ENCODE results near the gene TMEM170B.

The TMEM170B gene

GRCh38 chr6:11622156-11622555, 84.6 kb downstream of the TMEM170B start:
- TF ChIP-seq GABPA (IDR thresholded peaks at IDR 0.05; ENCODE audit: low read depth) (no peak), SPI1 (IDR thresholded peaks at IDR 0.05; ENCODE audit: borderline replicate concordance, low read depth) (no peak), REST (IDR thresholded peaks at IDR 0.05; ENCODE audit: insufficient replicate concordance, low read depth) (no peak), POLR2AphosphoS5 (IDR thresholded peaks at IDR 0.05; ENCODE audit: low read depth) (no peak)
- TF ChIP-seq, protein P1, sequence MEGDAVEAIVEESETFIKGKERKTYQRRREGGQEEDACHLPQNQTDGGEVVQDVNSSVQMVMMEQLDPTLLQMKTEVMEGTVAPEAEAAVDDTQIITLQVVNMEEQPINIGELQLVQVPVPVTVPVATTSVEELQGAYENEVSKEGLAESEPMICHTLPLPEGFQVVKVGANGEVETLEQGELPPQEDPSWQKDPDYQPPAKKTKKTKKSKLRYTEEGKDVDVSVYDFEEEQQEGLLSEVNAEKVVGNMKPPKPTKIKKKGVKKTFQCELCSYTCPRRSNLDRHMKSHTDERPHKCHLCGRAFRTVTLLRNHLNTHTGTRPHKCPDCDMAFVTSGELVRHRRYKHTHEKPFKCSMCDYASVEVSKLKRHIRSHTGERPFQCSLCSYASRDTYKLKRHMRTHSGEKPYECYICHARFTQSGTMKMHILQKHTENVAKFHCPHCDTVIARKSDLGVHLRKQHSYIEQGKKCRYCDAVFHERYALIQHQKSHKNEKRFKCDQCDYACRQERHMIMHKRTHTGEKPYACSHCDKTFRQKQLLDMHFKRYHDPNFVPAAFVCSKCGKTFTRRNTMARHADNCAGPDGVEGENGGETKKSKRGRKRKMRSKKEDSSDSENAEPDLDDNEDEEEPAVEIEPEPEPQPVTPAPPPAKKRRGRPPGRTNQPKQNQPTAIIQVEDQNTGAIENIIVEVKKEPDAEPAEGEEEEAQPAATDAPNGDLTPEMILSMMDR (IDR thresholded peaks at IDR 0.05; ENCODE audit: insufficient read depth, low read length): no peak
- Histone ChIP-seq H3K4me3 (replicated peaks; ENCODE audit: insufficient read depth, low read length) (no peak overlapping the region), H3K27me3 (ENCODE audit: insufficient read depth, poor library complexity, severe bottlenecking) (no peaks in the 10 kb centered on the region), H3K27ac (replicated peaks) (no peak overlapping the region)
- no peak for DNase-seq (ENCODE audit: low read depth in 1 of 2, low spot score in 1 of 2)

- TF ChIP-seq POLR2AphosphoS5 (IDR thresholded peaks at IDR 0.05; ENCODE audit: low read depth) (no peak), GABPA (IDR thresholded peaks at IDR 0.05; ENCODE audit: low read depth) (no peak), REST (IDR thresholded peaks at IDR 0.05; ENCODE audit: insufficient replicate concordance, low read depth) (no peak), SPI1 (IDR thresholded peaks at IDR 0.05; ENCODE audit: borderline replicate concordance, low read depth) (no peak)
- TF ChIP-seq, protein P1 (IDR thresholded peaks at IDR 0.05; ENCODE audit: insufficient read depth, low read length): no peak
- Histone ChIP-seq H3K27me3 (ENCODE audit: insufficient read depth, poor library complexity, severe bottlenecking) (no peaks in the 10 kb centered on the region), H3K27ac (replicated peaks) (no peak overlapping the region), H3K4me3 (replicated peaks; ENCODE audit: insufficient read depth, low read length) (no peak overlapping the region)
- DNase-seq (ENCODE audit: low read depth in 1 of 2, low spot score in 1 of 2): no peak
These were observed 85.7 kb downstream of the TMEM170B start for GRCh38 chr6:11623272-11623671.

DNA sequence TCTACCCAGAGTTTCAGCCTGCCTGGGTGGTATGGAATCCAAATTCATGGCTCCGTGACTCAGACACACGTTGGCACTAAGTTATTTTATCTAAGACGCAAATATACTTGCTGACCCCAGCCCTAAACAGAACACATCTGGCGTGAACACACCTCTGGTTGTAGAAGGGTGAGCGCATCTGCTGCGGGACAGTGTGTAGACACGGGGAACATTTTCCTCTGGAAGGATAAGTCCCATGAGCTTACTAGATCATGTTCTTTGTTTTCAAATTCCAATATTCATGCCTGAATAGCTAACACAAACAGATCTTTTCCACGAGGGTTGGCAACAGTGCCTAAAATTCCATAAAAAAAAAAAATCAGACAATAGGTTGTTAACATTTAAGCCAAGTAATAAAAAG, 87.8 kb downstream of the TMEM170B start:
- DNase-seq (ENCODE audit: low read depth in 1 of 2, low spot score in 1 of 2): no peak
- Histone ChIP-seq H3K4me3 (replicated peaks; ENCODE audit: insufficient read depth, low read length) (no peak overlapping the region), H3K27me3 (ENCODE audit: insufficient read depth, poor library complexity, severe bottlenecking) (no peaks in the 10 kb centered on the region), H3K27ac (replicated peaks) (no peak overlapping the region)
- no peak for TF ChIP-seq GABPA (IDR thresholded peaks at IDR 0.05; ENCODE audit: low read depth)

DNA sequence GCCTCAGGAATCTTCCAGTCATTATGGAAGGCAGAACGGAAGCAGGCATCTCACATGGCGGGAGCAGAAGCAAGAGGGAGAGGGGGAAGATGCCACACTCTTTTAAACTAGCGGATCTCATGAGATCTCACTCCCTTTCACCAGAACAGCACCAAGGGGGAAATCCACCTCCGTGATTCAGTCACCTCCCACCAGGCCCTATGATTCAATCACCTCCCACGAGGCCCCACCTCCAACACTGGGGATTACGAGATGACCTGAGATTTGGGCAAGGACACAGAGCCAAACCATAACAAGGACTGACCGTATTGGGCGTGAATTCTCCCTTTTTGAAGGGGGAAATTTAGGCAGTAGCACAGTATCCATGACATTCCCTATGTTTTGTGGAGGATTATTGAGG, 88.8 kb downstream of the TMEM170B start:
- Histone ChIP-seq H3K27ac (replicated peaks) (no peak overlapping the region), H3K27me3 (ENCODE audit: insufficient read depth, poor library complexity, severe bottlenecking) (no peaks in the 10 kb centered on the region), H3K4me3 (replicated peaks; ENCODE audit: insufficient read depth, low read length) (no peak overlapping the region)
- TF ChIP-seq, protein P1 (IDR thresholded peaks at IDR 0.05; ENCODE audit: insufficient read depth, low read length): no peak
- TF ChIP-seq GABPA (IDR thresholded peaks at IDR 0.05; ENCODE audit: low read depth) (no peak), POLR2AphosphoS5 (IDR thresholded peaks at IDR 0.05; ENCODE audit: low read depth) (no peak), REST (IDR thresholded peaks at IDR 0.05; ENCODE audit: insufficient replicate concordance, low read depth) (no peak), SPI1 (IDR thresholded peaks at IDR 0.05; ENCODE audit: borderline replicate concordance, low read depth) (no peak)
- no peak for DNase-seq (ENCODE audit: low read depth in 1 of 2, low spot score in 1 of 2)
